Measurements from ENCODE around the gene HSPBP1. TPM values are rescaled to one million over a fixed set of nuclear protein-coding genes. Genes with fewer than 3 reads are reported as not detected.

Gene HSPBP1
- total RNA-seq, 1 donor from 2014 or later: 10.4 TPM

- H3K9me3 ChIP-seq (ENCODE audit: control insufficient read depth in 3 of 3, low read length in 3 of 3): no peaks in the 10 kb centered on the region
- H3K4me3 ChIP-seq (ENCODE audit: low read length in 3 of 3): no peak overlapping the region
- peaks cover 6 to 10% (median 9%) of the 10 kb centered on the region in 3 donors for H3K4me1 ChIP-seq (ENCODE audit: control insufficient read depth in 3 of 3, insufficient read depth in 3 of 3, low read length in 3 of 3)
- H3K27ac ChIP-seq (ENCODE audit: low read depth, low read length): no peak overlapping the region
- no peaks in the 10 kb centered on the region for H3K36me3 ChIP-seq (ENCODE audit: control insufficient read depth in 3 of 3, insufficient read depth in 3 of 3, low read length in 3 of 3)
- peaks cover 0 to 11% (median 3%) of the 10 kb centered on the region in 3 donors for H3K27me3 ChIP-seq (ENCODE audit: control insufficient read depth in 3 of 3, insufficient read depth in 3 of 3, low read length in 3 of 3)
- H3K9ac ChIP-seq (ENCODE audit: low read depth in 1 of 3, low read length in 3 of 3): no peak overlapping the region
Measured at GRCh38 chr19:55297267-55297666, 17.4 kb upstream of the HSPBP1 start.

GRCh38 chr19:55289117-55289796, 9.3 kb upstream of the HSPBP1 start:
- H3K4me1 ChIP-seq (ENCODE audit: control insufficient read depth in 3 of 3, insufficient read depth in 3 of 3, low read length in 3 of 3): no peaks in the 10 kb centered on the region
- no peak overlapping the region for H3K9ac ChIP-seq (ENCODE audit: low read depth in 1 of 3, low read length in 3 of 3)
- H3K9me3 ChIP-seq (ENCODE audit: control insufficient read depth in 3 of 3, low read length in 3 of 3): no peaks in the 10 kb centered on the region
- no peak overlapping the region for H3K4me3 ChIP-seq (ENCODE audit: low read length in 3 of 3)
- H3K36me3 ChIP-seq (ENCODE audit: control insufficient read depth in 3 of 3, insufficient read depth in 3 of 3, low read length in 3 of 3): no peaks in the 10 kb centered on the region
- H3K27me3 ChIP-seq (ENCODE audit: control insufficient read depth in 3 of 3, insufficient read depth in 3 of 3, low read length in 3 of 3): peaks cover 0 to 5% (median 0%) of the 10 kb centered on the region in 3 donors
- H3K27ac ChIP-seq (ENCODE audit: low read depth, low read length): no peak overlapping the region

GRCh38 chr19:55287361-55288079, 7.6 kb upstream of the HSPBP1 start:
- Histone ChIP-seq H3K27me3 (ENCODE audit: control insufficient read depth in 3 of 3, insufficient read depth in 3 of 3, low read length in 3 of 3) (peaks cover 4 to 11% (median 5%) of the 10 kb centered on the region in 3 donors), H3K27ac (ENCODE audit: low read depth, low read length) (no peak overlapping the region), H3K36me3 (ENCODE audit: control insufficient read depth in 3 of 3, insufficient read depth in 3 of 3, low read length in 3 of 3) (no peaks in the 10 kb centered on the region), H3K9ac (ENCODE audit: low read depth in 1 of 3, low read length in 3 of 3) (no peak overlapping the region), H3K4me3 (ENCODE audit: low read length in 3 of 3) (no peak overlapping the region), H3K9me3 (ENCODE audit: control insufficient read depth in 3 of 3, low read length in 3 of 3) (no peaks in the 10 kb centered on the region), H3K4me1 (ENCODE audit: control insufficient read depth in 3 of 3, insufficient read depth in 3 of 3, low read length in 3 of 3) (peaks cover 0 to 2% (median 0%) of the 10 kb centered on the region in 3 donors)

- H3K9ac ChIP-seq (ENCODE audit: low read depth in 1 of 3, low read length in 3 of 3): peak overlapping the region in 1 of 3 donors; percentile 33
- H3K27ac ChIP-seq (ENCODE audit: low read depth, low read length): no peak overlapping the region
- peaks cover 5 to 13% (median 7%) of the 10 kb centered on the region in 3 donors for H3K27me3 ChIP-seq (ENCODE audit: control insufficient read depth in 3 of 3, insufficient read depth in 3 of 3, low read length in 3 of 3)
- no peaks in the 10 kb centered on the region for H3K9me3 ChIP-seq (ENCODE audit: control insufficient read depth in 3 of 3, low read length in 3 of 3)
- H3K4me1 ChIP-seq (ENCODE audit: control insufficient read depth in 3 of 3, insufficient read depth in 3 of 3, low read length in 3 of 3): peaks cover 0 to 6% (median 5%) of the 10 kb centered on the region in 3 donors
- H3K36me3 ChIP-seq (ENCODE audit: control insufficient read depth in 3 of 3, insufficient read depth in 3 of 3, low read length in 3 of 3): no peaks in the 10 kb centered on the region
- no peak overlapping the region for H3K4me3 ChIP-seq (ENCODE audit: low read length in 3 of 3)
Measured at GRCh38 chr19:55285229-55285890, 5.5 kb upstream of the HSPBP1 start.

GRCh38 chr19:55284405-55285058, 4.6 kb upstream of the HSPBP1 start:
- H3K9me3 ChIP-seq (ENCODE audit: control insufficient read depth in 3 of 3, low read length in 3 of 3): no peaks in the 10 kb centered on the region
- H3K27ac ChIP-seq (ENCODE audit: low read depth, low read length): no peak overlapping the region
- H3K4me1 ChIP-seq (ENCODE audit: control insufficient read depth in 3 of 3, insufficient read depth in 3 of 3, low read length in 3 of 3): peaks cover under 1 to 8% (median 7%) of the 10 kb centered on the region in 3 donors
- H3K4me3 ChIP-seq (ENCODE audit: low read length in 3 of 3): no peak overlapping the region
- H3K27me3 ChIP-seq (ENCODE audit: control insufficient read depth in 3 of 3, insufficient read depth in 3 of 3, low read length in 3 of 3): peaks cover 5 to 13% (median 7%) of the 10 kb centered on the region in 3 donors
- no peak overlapping the region for H3K9ac ChIP-seq (ENCODE audit: low read depth in 1 of 3, low read length in 3 of 3)
- H3K36me3 ChIP-seq (ENCODE audit: control insufficient read depth in 3 of 3, insufficient read depth in 3 of 3, low read length in 3 of 3): no peaks in the 10 kb centered on the region

- H3K27me3 ChIP-seq (ENCODE audit: control insufficient read depth in 3 of 3, insufficient read depth in 3 of 3, low read length in 3 of 3): peaks cover 5 to 13% (median 7%) of the 10 kb centered on the region in 3 donors
- no peaks in the 10 kb centered on the region for H3K9me3 ChIP-seq (ENCODE audit: control insufficient read depth in 3 of 3, low read length in 3 of 3)
- H3K4me3 ChIP-seq (ENCODE audit: low read length in 3 of 3): no peak within 1 kb of the TSS
- H3K27ac ChIP-seq (ENCODE audit: low read depth, low read length): no peak within 1 kb of the TSS
- H3K36me3 ChIP-seq (ENCODE audit: control insufficient read depth in 3 of 3, insufficient read depth in 3 of 3, low read length in 3 of 3): no peaks in the 10 kb centered on the region
- H3K9ac ChIP-seq (ENCODE audit: low read depth in 1 of 3, low read length in 3 of 3): no peak within 1 kb of the TSS
- peaks cover 8 to 15% (median 14%) of the 10 kb centered on the region in 3 donors for H3K4me1 ChIP-seq (ENCODE audit: control insufficient read depth in 3 of 3, insufficient read depth in 3 of 3, low read length in 3 of 3)
Measured at GRCh38 chr19:55283548-55284377, 3.9 kb upstream of the HSPBP1 start, which contains the start of gene BRSK1. Gene BRSK1, plus strand, starts transcription at chr19:55283997. Its CDS starts 446 bp downstream, at chr19:55284443.

- Histone ChIP-seq H3K9ac (ENCODE audit: low read depth in 1 of 3, low read length in 3 of 3) (peak overlapping the region; percentile 74 to 86 (median 84)), H3K27ac (ENCODE audit: low read depth, low read length) (peak overlapping the region; percentile 81), H3K4me3 (ENCODE audit: low read length in 3 of 3) (peak overlapping the region; percentile 96 to 99 (median 98)), H3K27me3 (ENCODE audit: control insufficient read depth in 3 of 3, insufficient read depth in 3 of 3, low read length in 3 of 3) (peaks cover 0 to 13% (median 7%) of the 10 kb centered on the region in 3 donors), H3K9me3 (ENCODE audit: control insufficient read depth in 3 of 3, low read length in 3 of 3) (no peaks in the 10 kb centered on the region), H3K4me1 (ENCODE audit: control insufficient read depth in 3 of 3, insufficient read depth in 3 of 3, low read length in 3 of 3) (peaks cover 8 to 15% (median 14%) of the 10 kb centered on the region in 3 donors), H3K36me3 (ENCODE audit: control insufficient read depth in 3 of 3, insufficient read depth in 3 of 3, low read length in 3 of 3) (peaks cover 18 to 30% (median 22%) of the 10 kb centered on the region in 3 donors)
Measured at GRCh38 chr19:55279340-55279739, 570 bp downstream of the HSPBP1 start.

GRCh38 chr19:55278391-55279135, 1.3 kb downstream of the HSPBP1 start:
- H3K27me3 ChIP-seq (ENCODE audit: control insufficient read depth in 3 of 3, insufficient read depth in 3 of 3, low read length in 3 of 3): peaks cover 0 to 12% (median 6%) of the 10 kb centered on the region in 3 donors
- peaks cover 22 to 35% (median 28%) of the 10 kb centered on the region in 3 donors for H3K36me3 ChIP-seq (ENCODE audit: control insufficient read depth in 3 of 3, insufficient read depth in 3 of 3, low read length in 3 of 3)
- H3K27ac ChIP-seq (ENCODE audit: low read depth, low read length): no peak overlapping the region
- peaks cover 8 to 15% (median 14%) of the 10 kb centered on the region in 3 donors for H3K4me1 ChIP-seq (ENCODE audit: control insufficient read depth in 3 of 3, insufficient read depth in 3 of 3, low read length in 3 of 3)
- peak overlapping the region in 2 of 3 donors; percentile 98 to 99 for H3K4me3 ChIP-seq (ENCODE audit: low read length in 3 of 3)
- no peak overlapping the region for H3K9ac ChIP-seq (ENCODE audit: low read depth in 1 of 3, low read length in 3 of 3)
- H3K9me3 ChIP-seq (ENCODE audit: control insufficient read depth in 3 of 3, low read length in 3 of 3): no peaks in the 10 kb centered on the region

All from skeletal muscle tissue (tissue), 4 donors.